Erythroblast (primary cell): ENCODE results near the gene SLC26A5.

Experiments
- GATA1 ChIP-seq: IDR thresholded peaks from 2 replicates; pipeline ENCODE4 v1.6.1; 2011; ENCODE audit warnings: low read depth, mild to moderate bottlenecking, control low read depth, low read length, moderate library complexity
- POLR2A ChIP-seq: IDR thresholded peaks from 2 replicates; pipeline ENCODE4 v1.6.1; 2011; ENCODE audit warnings: mild to moderate bottlenecking, low read length

DNA sequence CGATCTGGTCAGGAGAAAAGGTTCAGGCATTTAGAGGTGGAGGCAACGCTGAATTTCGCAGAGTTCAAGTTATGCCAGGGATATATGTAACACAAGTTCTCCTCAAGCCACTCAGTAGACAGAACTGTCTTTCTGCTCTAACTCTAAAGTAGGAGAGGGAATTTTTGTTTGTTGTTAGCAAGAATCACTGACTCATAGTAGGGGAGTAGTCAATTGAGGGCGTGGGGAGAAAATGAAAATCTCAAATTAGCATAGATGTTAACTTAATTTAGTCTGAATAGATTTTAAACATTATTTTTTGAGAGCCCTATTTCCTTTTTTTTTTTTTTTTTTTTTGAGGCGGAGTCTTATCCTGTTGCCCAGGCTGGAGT lies 64.0 kb downstream of the SLC26A5 start:
- TF ChIP-seq POLR2A, result no peak
- no peak for TF ChIP-seq GATA1
